SU-DHL-6 (cell line): ENCODE data around the gene ZNF512B.

Source experiments
- EZH2phosphoT487 ChIP-seq: fragments of 200-600 bp; sonication (generic), shearing (Covaris generic); conservative IDR thresholded peaks from 2 replicates; pipeline ENCODE4 v1.6.1; 2018; ENCODE audit warnings: mild to moderate bottlenecking, antibody characterized with exemption, low read length, moderate library complexity, mixed read lengths
- TF ChIP-seq, protein P1 (sequence below): fragments of 200-600 bp; sonication (generic); IDR thresholded peaks from one replicate; pipeline ENCODE4 v1.5.1; 2017; ENCODE audit warnings: antibody characterized with exemption, mild to moderate bottlenecking, low read length, moderate library complexity; ENCODE audit not compliant: insufficient read depth, poor library complexity, severe bottlenecking

- TF ChIP-seq, protein P1, sequence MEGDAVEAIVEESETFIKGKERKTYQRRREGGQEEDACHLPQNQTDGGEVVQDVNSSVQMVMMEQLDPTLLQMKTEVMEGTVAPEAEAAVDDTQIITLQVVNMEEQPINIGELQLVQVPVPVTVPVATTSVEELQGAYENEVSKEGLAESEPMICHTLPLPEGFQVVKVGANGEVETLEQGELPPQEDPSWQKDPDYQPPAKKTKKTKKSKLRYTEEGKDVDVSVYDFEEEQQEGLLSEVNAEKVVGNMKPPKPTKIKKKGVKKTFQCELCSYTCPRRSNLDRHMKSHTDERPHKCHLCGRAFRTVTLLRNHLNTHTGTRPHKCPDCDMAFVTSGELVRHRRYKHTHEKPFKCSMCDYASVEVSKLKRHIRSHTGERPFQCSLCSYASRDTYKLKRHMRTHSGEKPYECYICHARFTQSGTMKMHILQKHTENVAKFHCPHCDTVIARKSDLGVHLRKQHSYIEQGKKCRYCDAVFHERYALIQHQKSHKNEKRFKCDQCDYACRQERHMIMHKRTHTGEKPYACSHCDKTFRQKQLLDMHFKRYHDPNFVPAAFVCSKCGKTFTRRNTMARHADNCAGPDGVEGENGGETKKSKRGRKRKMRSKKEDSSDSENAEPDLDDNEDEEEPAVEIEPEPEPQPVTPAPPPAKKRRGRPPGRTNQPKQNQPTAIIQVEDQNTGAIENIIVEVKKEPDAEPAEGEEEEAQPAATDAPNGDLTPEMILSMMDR = no peak
- TF ChIP-seq EZH2phosphoT487 = no peak
These were observed 18.9 kb downstream of the ZNF512B start for GRCh38 chr20:63950701-63951397.
